Neural progenitor cell (in vitro differentiated cells): ENCODE measurements around the gene HMG20A.

Experiments used
- EZH2 ChIP-seq: fragments of 200-600 bp; sonication (generic); IDR thresholded peaks from 2 replicates; pipeline ENCODE4 v1.6.1; 2017; ENCODE audit warnings: antibody characterized with exemption, mild to moderate bottlenecking, moderate library complexity
- TF ChIP-seq, protein P1 (sequence below): fragments of 200-600 bp; sonication (generic); IDR thresholded peaks from 2 replicates; pipeline ENCODE4 v1.5.1; 2017; ENCODE audit warnings: antibody characterized with exemption, mild to moderate bottlenecking

DNA sequence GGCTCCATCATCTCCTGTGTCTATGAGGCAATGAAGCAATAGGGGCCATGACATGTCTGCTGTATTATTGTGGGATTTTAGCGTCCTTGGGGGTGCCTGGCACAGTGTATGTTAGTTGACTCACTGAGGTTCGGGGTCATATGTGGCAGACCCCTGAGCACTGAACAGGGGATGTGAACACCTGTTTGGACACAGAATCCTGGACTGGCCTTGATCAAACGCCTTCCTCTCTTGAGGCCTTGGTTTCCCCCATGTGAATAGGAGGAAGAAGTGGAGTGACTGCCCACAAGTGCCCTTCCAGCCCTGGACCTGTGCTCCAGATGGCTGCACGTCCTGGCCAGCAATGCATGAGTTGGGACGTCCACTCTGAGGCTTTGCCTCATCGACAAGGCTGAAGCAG, 84.2 kb downstream of the HMG20A start:
- TF ChIP-seq, protein P1, sequence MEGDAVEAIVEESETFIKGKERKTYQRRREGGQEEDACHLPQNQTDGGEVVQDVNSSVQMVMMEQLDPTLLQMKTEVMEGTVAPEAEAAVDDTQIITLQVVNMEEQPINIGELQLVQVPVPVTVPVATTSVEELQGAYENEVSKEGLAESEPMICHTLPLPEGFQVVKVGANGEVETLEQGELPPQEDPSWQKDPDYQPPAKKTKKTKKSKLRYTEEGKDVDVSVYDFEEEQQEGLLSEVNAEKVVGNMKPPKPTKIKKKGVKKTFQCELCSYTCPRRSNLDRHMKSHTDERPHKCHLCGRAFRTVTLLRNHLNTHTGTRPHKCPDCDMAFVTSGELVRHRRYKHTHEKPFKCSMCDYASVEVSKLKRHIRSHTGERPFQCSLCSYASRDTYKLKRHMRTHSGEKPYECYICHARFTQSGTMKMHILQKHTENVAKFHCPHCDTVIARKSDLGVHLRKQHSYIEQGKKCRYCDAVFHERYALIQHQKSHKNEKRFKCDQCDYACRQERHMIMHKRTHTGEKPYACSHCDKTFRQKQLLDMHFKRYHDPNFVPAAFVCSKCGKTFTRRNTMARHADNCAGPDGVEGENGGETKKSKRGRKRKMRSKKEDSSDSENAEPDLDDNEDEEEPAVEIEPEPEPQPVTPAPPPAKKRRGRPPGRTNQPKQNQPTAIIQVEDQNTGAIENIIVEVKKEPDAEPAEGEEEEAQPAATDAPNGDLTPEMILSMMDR, result no peak
- no peak for TF ChIP-seq EZH2
